Activated B cell treated with CpG ODN at 0.5 μM for 24 hours (primary cell): ENCODE data around the gene RARS2. TPM values are rescaled to one million over a fixed set of nuclear protein-coding genes. Genes with fewer than 3 reads are reported as not detected.

Experiments used
- ATAC-seq: fragments of 200-7000 bp; cut with Tn5 transposase; one replicate; pipeline ENCODE4 v1.10.0; 2021; ENCODE audit warnings: low read depth, mild to moderate bottlenecking, moderate library complexity
- CTCF ChIA-PET: fragments of 350-600 bp; sonication (Branson Sonifier 250); formaldehyde crosslinking; loops from one replicate; lab custom pipeline; 2021; ENCODE audit warnings: antibody characterized with exemption; lab: Charles Lee
- POLR2A ChIA-PET: fragments of 350-600 bp; sonication (Branson Sonifier 250); formaldehyde crosslinking; loops from one replicate; lab custom pipeline; 2021; ENCODE audit warnings: antibody characterized with exemption; lab: Charles Lee
- DNase-seq: peaks from one replicate; pipeline ENCODE4 v3.0.0; 2022
- H3K27ac Mint-ChIP-seq: one replicate; pipeline ENCODE4 v1.8.0; 2020; ENCODE audit warnings: mixed read lengths
- H3K27me3 Mint-ChIP-seq: one replicate; pipeline ENCODE4 v1.8.0; 2021; ENCODE audit warnings: mixed read lengths
- H3K36me3 Mint-ChIP-seq: one replicate; pipeline ENCODE4 v1.8.0; 2021; ENCODE audit warnings: low read depth, mixed read lengths
- H3K4me1 Mint-ChIP-seq: one replicate; pipeline ENCODE4 v1.8.0; 2021; ENCODE audit warnings: mixed read lengths
- H3K4me3 Mint-ChIP-seq: one replicate; pipeline ENCODE4 v1.8.0; 2020; ENCODE audit warnings: mild to moderate bottlenecking, mixed read lengths
- H3K9me3 Mint-ChIP-seq: one replicate; pipeline ENCODE4 v1.8.0; 2020; ENCODE audit warnings: mixed read lengths
- intact Hi-C: fragments of 100-400 bp; cut with micrococcal nuclease; formaldehyde crosslinking; loops from one replicate; pipeline ENCODE4 v1.15.1; 2024
- total RNA-seq: library from RNA; stranded (reverse); gene quantifications from 2 replicates; pipeline ENCODE4 v1.2.3, GENCODE V29; 2022
- TF ChIP-seq, protein P1 (sequence below): fragments of 200-600 bp; IDR thresholded peaks from one replicate; pipeline ENCODE4 v1.8.0; 2022; ENCODE audit warnings: antibody characterized with exemption, mild to moderate bottlenecking

The RARS2 gene
- total RNA-seq, 1 donor from 2014 or later: 27.0 TPM

DNA sequence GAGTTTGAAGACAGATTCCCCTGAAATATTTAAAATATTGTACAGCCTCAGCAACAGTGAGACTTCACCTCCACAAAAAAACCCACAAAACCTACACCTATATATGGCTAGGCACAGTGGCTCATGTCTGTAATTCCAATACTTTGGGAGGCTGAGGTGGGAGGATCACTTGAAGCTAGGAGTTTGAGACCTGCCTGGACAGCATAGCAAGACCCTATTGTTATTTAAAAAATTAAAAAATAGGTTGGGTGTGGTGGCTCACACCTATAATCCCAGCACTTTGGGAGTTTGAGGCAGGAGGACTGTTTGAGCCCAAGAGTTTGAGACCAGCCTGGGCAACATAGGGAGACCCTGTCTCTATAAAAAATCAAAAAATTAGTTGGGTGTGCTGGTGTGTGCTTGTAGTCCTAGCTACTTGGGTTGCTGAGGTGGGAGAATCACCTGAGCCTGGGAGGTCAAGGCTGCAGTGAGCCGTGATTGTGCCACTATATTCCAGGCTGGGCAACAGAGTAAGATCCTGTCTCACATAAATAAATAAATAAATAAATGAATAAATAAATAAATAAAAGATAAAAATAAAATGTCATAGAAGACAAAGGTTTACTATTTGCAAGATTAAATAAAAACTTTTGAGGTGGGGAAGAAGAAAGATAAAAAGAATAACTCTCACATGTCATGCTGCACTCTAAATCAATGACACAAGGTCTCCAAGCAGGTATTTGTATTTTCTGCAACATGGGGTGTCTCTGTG is 51.1 kb downstream of the RARS2 start:
- ChIA-PET CTCF (no interaction called here), POLR2A (no interaction called here)
- Mint-ChIP-seq H3K4me1 (peaks cover 12% of the 10 kb centered on the region), H3K36me3 (peaks cover 47% of the 10 kb centered on the region), H3K9me3 (peaks cover 9% of the 10 kb centered on the region), H3K27me3 (no peaks in the 10 kb centered on the region), H3K27ac (no peak overlapping the region), H3K4me3 (no peak overlapping the region)
- DNase-seq (no peak), ATAC-seq (no peak)
- TF ChIP-seq, protein P1, sequence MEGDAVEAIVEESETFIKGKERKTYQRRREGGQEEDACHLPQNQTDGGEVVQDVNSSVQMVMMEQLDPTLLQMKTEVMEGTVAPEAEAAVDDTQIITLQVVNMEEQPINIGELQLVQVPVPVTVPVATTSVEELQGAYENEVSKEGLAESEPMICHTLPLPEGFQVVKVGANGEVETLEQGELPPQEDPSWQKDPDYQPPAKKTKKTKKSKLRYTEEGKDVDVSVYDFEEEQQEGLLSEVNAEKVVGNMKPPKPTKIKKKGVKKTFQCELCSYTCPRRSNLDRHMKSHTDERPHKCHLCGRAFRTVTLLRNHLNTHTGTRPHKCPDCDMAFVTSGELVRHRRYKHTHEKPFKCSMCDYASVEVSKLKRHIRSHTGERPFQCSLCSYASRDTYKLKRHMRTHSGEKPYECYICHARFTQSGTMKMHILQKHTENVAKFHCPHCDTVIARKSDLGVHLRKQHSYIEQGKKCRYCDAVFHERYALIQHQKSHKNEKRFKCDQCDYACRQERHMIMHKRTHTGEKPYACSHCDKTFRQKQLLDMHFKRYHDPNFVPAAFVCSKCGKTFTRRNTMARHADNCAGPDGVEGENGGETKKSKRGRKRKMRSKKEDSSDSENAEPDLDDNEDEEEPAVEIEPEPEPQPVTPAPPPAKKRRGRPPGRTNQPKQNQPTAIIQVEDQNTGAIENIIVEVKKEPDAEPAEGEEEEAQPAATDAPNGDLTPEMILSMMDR: no peak
- intact Hi-C loops: no loop called here

DNA sequence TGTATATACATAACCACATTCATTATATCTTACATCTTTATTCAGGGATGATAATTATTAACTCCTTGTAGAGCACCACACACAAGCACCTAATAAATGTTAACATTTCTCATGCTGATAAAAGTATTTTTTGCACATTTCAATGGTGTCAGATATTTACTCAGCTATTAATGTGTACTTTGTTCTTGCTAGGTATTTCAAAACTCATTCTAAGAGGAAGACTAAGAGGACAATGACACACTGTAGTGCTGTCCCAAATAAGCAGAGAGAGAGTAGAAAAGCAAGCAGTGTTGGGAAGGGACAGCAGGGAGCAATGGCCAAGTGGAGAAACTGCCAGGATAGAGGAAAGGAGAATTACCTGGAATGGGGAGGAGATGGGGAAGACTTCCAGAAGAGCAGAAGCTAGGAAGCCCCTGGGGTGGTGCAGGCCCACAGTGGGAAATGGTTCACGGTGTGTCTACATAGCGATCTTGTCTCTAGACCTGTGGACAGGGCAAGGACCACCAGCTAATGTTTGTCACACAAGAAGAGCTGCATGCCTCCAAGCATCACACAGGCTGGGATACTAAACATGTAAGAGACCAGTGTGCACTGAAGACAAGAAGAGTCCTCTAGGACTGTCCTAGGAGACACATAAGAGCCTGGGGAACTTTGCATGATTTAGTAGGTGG is 55.3 kb downstream of the RARS2 start:
- peaks cover 11% of the 10 kb centered on the region for H3K4me1 Mint-ChIP-seq
- intact Hi-C loops: no loop called here
- ChIA-PET CTCF (no interaction called here), POLR2A (no interaction called here)
- H3K27ac Mint-ChIP-seq: no peak overlapping the region
- ATAC-seq (no peak), DNase-seq (no peak)
- no peak overlapping the region for H3K4me3 Mint-ChIP-seq
- peaks cover 4% of the 10 kb centered on the region for H3K9me3 Mint-ChIP-seq
- H3K27me3 Mint-ChIP-seq: no peaks in the 10 kb centered on the region
- TF ChIP-seq, protein P1: no peak
- peaks cover 45% of the 10 kb centered on the region for H3K36me3 Mint-ChIP-seq

DNA sequence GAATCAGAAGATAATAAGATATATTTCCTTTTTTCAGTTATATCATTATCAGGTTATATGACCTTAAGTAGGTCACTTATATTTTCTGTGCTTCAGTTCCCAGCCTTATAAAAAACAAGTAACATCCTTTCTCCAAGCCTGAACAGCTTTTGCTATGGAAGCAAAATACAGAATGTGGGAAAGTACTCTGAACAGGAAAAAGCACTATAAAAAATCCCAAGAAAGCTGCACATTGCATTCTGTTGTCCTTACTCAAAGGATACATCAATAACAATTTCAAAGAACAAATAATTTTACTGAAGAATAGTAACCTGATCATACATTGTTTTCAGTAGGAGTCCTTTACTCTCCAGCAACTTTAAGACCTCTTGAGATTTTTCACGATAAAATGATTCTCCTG is 60.6 kb downstream of the RARS2 start:
- H3K4me3 Mint-ChIP-seq: no peak overlapping the region
- no peaks in the 10 kb centered on the region for H3K27me3 Mint-ChIP-seq
- TF ChIP-seq, protein P1: no peak

GRCh38 chr6:87522686-87523085 is 67.1 kb downstream of the RARS2 start:
- TF ChIP-seq, protein P1: no peak
- ATAC-seq: no peak
- CTCF ChIA-PET: no interaction called here
- H3K9me3 Mint-ChIP-seq: no peaks in the 10 kb centered on the region
- no peak overlapping the region for H3K27ac Mint-ChIP-seq
- no peaks in the 10 kb centered on the region for H3K27me3 Mint-ChIP-seq
- DNase-seq: no peak
- no peak overlapping the region for H3K4me3 Mint-ChIP-seq
- POLR2A ChIA-PET: no interaction called here
- intact Hi-C loops: no loop called here
- no peaks in the 10 kb centered on the region for H3K4me1 Mint-ChIP-seq
- H3K36me3 Mint-ChIP-seq: peaks cover 71% of the 10 kb centered on the region

More for the DNA sequence above, 60.6 kb downstream of the RARS2 start:
- intact Hi-C loops: no loop called here
- CTCF ChIA-PET: no interaction called here
- H3K36me3 Mint-ChIP-seq: peaks cover 61% of the 10 kb centered on the region
- POLR2A ChIA-PET: no interaction called here
- no peaks in the 10 kb centered on the region for H3K9me3 Mint-ChIP-seq
- H3K27ac Mint-ChIP-seq: no peak overlapping the region
- DNase-seq: no peak
- ATAC-seq: no peak
- no peaks in the 10 kb centered on the region for H3K4me1 Mint-ChIP-seq

- Mint-ChIP-seq H3K4me1 (peaks cover 2% of the 10 kb centered on the region), H3K36me3 (peaks cover 76% of the 10 kb centered on the region), H3K9me3 (no peaks in the 10 kb centered on the region), H3K27ac (no peak overlapping the region), H3K27me3 (no peaks in the 10 kb centered on the region), H3K4me3 (no peak overlapping the region)
- DNase-seq (no peak), ATAC-seq (no peak)
- intact Hi-C loops: no loop called here
- TF ChIP-seq, protein P1: no peak
- POLR2A ChIA-PET: no interaction called here
- CTCF ChIA-PET: no interaction called here
Measured at GRCh38 chr6:87518453-87518852, 71.3 kb downstream of the RARS2 start.
